DLD1 (cell line): ENCODE results near the gene CHRDL2.

Source experiments
- in situ Hi-C: cut with HindIII; loops from 2 replicates; pipeline ENCODE4 v1.10.0; 2017; ENCODE audit warnings: low sequenced_read_pairs

Gene CHRDL2

DNA sequence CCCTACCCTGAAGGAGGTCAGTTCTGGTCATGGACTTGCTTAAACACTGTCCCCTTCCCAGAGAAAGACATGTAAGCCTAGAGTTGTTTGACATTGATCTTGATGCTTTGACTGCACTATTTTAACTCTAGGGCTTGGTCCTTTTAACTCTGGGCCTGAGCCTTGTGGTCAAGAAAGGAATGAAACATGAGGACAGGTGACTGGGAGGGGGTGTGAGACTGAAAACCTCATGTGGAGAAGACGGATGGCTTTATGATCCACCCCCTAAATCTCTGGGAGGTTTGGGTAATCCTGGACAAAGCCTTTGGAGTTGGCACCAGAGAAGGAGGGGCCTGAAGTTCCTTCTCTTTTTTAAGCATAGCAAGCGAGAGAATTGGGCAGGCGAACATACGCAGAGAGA lies 17.5 kb downstream of the CHRDL2 start:
- in situ Hi-C loops: no loop called here

- in situ Hi-C loops: no loop called here
Measured at GRCh38 chr11:74710281-74710938, 20.8 kb downstream of the CHRDL2 start.

DNA sequence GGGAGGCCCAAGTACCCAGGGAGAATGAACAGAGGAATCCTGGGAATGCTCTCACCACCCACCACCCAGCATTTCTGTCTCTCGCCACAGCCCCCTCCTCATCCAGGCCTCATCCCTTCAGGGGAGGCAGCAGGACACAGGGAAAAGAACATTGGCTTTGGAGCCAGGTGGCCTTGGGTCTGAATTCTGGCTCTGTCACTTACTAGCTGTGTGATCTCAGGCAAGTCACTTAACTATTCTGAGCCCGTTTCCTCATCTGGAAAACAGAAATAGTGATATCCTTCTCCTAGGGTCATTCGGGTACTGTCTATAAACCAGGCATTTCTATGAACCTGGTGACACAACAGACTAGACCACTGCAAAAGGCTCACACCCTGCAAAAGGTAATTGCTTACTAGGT lies 22.1 kb downstream of the CHRDL2 start:
- in situ Hi-C loops: no loop called here

GRCh38 chr11:74707602-74708510 lies 23.4 kb downstream of the CHRDL2 start:
- in situ Hi-C loops: no loop called here

- in situ Hi-C loops: no loop called here
Measured at GRCh38 chr11:74707182-74707581, 24.0 kb downstream of the CHRDL2 start.

- in situ Hi-C loops: no loop called here
Measured at GRCh38 chr11:74703211-74703610, 28.0 kb downstream of the CHRDL2 start.

GRCh38 chr11:74702383-74703007 lies 28.7 kb downstream of the CHRDL2 start:
- in situ Hi-C loops: no loop called here

DNA sequence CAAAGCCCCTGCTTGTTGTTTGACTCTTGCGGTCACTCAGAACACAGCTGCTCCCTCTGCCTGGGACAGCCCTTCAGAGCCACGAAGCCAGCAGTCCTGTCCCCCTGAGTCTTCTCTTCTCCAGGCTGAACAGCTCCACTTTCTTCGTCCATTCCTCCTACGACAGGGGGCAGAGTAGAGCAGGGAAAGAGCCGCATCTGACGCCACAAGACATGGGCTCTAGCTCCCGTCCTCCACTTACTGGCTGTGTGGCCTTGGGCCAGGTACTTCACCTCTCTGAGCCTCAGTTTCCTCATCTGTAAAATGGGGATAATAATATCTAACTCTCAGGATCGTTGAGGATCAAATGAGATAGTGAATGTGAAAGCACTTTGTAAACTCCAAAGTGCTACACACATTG lies 29.9 kb downstream of the CHRDL2 start:
- in situ Hi-C loops: no loop called here

GRCh38 chr11:74699615-74700396 lies 31.4 kb downstream of the CHRDL2 start:
- in situ Hi-C loops: no loop called here

- in situ Hi-C loops: no loop called here
Measured at GRCh38 chr11:74697722-74698121, 33.5 kb downstream of the CHRDL2 start.

DNA sequence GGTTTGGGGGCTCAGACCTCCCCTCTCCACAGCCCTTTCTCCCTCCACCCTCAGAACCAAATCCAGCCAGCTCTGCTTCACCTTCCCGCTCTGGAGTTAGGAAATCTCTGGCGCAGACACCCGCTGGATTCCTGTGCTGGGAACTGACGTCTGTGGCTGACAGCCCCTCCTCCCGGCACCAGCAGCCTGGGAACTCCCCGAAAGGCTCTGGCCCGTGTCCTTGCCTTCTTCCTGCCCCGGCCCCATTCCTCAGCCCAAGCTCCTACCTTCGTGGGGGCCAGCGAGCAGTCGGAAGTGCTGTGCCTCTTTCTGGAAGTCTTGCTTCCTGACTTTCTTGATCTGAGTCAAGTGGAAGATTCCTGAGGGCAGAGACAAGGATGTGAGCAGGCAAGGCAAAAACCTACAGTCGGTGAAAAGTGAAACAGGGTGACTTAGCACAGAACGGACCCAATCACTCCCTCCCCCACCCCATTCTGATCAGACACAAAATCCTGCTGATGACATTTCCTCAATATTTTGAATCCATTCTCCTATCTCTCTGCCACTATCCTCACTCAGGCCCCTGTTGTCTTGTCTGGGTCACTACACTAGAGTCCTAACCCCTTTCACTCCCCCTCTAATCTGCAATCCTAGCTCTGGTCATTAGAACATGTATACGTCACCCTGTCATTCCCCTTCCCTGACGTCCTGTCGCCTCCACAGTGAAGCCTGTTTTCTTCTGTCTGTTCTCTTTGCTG lies 34.1 kb downstream of the CHRDL2 start:
- in situ Hi-C loops: no loop called here

DNA sequence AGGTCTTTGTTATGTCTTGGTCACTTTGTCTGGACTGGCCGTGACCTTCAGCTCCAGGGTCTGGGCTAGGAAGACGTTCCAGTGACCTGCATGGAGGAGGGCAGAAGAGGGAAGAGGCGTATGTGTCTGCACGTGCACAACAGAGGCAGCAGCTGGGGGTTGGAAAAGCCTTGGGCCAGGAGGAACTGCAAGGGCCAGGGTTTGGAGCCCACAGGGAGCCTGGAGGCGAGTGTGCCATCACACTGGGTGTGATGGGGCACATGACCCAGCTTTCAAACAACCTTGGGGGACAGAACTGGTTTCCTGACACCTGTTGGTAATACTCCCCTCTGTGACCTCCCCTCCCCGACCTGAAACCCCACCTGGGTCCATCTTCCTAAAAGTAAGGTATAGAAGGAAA lies 34.7 kb downstream of the CHRDL2 start:
- in situ Hi-C loops: no loop called here

DNA sequence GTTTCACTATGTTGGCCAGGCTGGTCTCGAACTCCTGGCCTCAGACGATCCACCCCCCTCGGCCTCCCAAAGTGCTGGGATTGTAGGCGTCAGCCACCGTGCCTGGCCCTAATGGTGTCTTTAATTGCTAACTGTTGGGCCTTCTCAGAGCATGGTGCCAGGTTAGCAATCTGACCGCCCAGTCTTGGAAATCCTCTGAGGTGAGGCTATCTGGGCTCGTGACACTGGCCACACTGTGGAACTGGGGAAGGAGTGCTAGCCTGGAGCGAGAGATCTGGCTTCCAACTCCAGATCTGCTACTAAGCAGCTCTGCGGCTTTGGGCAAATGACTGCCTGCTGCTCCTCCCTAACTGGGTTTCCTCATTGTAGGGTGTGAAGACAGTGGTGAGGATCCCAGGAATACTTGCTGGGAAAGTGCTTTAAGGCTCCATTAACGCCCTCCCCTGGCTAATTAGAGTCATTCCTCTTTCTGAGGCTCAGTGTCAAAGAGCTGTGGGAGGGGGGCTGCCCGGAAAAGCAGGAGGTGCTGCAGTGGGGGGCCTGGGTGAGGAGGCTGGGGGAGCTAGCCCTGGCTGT lies 35.4 kb downstream of the CHRDL2 start:
- in situ Hi-C loops: no loop called here

DNA sequence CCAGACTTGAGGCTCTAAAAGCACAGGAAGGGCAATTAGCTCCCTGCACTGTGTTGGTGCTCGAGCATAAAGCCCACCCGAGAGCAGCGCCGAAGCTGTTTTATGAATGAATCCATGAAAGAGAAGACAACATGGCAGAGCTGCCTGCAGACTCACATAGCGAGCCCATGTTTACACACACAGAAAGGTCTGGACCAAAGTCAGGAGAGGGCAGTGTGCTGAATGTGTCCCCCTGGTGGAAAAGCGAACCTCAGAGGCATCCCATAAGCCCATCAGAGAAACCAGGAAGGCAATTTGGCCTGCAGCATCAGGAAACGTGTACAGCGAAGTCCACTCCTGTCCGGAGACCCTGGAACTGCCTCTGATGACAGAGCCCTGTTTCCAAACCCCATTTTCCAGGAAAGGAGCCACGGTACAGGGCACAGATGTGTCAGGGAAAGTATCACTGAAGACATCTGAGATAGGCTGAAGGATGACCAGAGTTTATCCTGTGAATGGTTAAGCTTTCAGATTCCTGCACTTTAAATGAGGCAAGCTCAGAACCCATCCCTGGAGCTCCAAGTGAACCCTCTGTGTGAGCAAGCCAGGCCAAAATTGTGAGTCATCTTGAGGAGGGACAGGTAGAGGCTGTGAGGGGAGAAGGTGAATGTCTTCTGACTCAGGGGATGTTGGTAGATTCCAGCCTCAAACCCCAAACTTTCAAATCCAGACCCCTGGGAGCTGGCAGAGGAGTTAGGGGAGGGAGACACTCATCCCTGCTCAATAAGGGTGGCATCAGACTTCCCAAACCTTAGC lies 36.9 kb downstream of the CHRDL2 start:
- in situ Hi-C loops: no loop called here

DNA sequence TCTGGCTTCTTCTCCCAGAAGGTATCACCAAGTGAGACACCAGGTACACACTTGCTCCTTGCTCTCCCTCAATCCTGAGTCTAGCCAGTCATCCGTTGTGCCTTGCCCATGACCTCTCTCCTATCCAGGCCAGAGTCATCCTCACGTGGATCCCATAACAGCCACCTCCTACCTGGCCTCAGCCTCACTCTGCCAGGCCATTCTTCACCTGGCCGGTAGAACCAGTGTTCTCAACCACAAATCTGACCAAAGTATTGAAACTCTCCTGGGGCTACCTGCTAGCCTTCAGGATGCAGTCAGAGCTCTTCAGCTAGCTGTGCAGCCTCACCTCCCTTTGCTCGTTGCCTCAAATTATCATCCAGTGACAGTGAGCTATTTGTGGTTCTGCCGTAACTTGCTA lies 37.7 kb downstream of the CHRDL2 start:
- in situ Hi-C loops: no loop called here

GRCh38 chr11:74691755-74692154 lies 39.5 kb downstream of the CHRDL2 start:
- in situ Hi-C loops: no loop called here

- in situ Hi-C loops: no loop called here
Measured at GRCh38 chr11:74689666-74690065, 41.6 kb downstream of the CHRDL2 start.

- in situ Hi-C loops: no loop called here
Measured at GRCh38 chr11:74687237-74688023, 43.8 kb downstream of the CHRDL2 start.
